Measurements from ENCODE around the gene CD72.
"Not testable (repeated sequence)": the region's sequence is repeated elsewhere in the genome, so short reads cannot be mapped to it uniquely, and the experiment has no call there.

CD72 gene

GRCh38 chr9:35649431-35650340 is 31.5 kb upstream of the CD72 start:
- DNase-seq (ENCODE audit: low read depth) = no peak

DNA sequence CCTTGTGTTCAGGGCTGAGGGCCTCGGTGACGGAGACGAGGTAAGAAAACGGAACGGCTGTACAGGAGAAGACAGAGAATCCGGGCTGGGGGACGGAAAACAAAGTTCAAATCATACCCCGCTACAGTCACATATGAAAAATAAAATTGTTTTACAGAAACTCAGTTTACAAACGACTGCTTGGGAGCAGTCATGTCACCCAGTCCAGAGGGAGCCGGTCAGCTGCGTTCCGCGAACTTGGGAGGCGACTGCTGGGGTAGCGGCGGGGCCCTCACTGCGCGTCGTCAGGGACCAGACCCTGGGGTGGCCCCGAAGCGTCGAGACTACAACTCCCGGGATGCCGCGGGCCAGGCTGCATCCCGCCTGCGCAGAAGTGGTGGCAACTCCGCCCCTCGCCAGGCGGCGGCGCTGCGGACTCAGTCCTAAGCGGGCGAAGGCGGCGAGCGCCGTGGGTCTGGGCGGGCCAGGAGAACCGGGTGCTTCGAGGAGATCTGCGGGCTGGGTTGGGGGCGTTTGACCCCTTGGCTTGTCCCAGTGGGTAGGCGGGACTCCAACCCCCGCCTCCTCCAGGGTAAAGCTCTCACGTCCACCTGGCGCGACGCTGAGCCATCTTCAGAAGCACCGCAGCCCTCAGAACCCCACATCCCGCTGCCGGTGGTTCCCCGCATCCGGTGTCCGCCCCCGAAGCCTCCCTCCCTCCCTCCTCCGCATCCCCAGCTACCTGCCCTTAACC is 28.5 kb upstream of the CD72 start:
- peak; percentile 50 for DNase-seq (ENCODE audit: low read depth)

DNA sequence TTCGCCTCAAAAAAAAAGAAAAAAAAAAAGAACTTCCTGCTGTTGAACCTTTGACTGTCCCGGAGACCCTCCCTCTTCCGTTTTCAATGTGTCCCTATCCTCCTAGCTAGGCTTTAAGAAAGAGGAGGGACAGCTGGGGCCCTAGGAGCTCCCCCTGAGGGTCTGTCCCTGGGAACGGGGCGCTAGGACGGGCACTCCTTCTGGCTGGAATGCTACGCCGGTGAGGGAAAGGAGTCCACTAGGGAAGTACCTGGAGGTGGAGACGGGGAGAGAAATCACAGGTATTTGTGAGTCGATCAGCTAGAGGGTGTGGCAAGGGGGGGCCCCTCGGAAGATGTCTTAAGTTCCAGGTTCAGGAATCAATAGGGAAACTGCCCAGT is 27.9 kb upstream of the CD72 start:
- no peak for DNase-seq (ENCODE audit: low read depth)

DNA sequence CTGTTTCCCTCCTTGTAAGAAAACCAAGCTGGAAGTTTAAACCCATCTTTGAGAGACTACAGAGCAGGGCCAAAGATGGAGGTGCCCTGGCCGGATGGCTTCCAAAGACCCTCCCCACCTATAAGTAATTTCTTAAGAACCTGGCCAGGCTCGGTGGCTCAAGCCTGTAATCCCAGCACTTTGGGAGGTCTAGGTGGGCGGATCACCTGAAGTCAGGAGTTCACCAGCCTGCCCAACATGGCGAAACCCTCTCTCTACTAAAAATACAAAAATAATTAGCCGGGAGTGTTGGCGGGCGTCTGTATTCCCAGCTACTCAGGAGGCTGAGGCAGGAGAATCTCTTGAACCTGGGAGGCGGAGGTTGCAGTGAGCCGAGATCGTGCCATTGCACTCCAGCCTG is 27.5 kb upstream of the CD72 start:
- DNase-seq (ENCODE audit: low read depth) = not testable (repeated sequence)

DNA sequence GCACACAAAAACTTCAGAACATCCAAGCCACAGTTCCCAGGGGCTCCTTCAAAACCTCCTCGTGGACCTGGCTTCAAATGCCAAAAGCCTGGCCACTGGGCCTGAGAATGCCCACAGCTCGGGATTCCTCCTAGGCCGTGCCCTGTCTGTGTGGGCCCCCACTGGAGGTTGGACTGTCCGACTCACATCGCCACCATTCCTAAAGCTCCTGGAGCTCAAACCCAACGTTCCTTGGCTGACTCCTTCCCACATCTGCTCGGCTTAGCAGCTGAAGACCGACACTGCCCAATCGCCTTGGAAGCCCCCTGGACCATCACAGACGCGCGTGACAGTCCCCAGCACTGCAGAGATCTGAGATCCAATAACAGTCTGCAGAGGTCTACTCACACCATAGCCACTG is 24.8 kb upstream of the CD72 start:
- DNase-seq (ENCODE audit: low read depth) = no peak

DNA sequence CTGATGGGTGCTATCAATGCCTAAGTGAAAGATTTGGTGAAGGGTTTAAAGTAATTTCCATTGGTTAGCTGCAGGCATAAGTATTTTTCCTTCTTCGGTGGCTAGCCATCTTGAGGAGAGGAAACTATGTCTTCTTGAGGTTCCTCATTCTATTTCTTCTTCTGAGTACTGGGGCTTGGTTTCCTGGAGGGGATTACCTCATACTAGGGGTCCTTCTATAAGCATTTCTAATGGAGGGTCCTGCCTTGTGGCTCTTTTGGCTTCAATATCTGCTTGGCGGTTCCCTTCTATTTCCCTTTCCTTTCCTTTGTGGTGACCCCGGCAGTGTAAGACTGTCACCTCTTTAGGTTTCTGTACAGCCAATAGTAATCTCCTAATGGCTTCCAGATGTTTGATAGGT is 23.3 kb upstream of the CD72 start:
- not testable (repeated sequence) for DNase-seq (ENCODE audit: low read depth)

DNA sequence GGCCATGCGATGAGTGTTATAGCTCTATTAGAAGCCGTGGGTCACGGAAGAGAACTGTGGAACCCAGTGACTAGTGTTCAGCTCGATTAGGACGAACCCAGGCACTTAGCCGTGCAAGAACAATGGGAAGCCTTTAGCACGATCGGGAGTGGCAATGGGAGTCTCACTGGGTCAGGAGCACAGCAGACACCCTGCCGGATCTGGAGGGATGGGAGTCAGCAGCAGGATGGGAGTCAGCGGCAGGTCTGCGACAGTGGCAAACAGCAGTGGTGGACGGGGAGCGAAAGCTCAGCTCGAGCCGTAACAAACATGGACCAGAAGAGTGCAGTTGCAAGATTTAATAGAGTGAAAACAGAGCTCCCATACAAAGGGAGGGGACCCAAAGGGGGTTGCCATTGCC is 22.2 kb upstream of the CD72 start:
- DNase-seq (ENCODE audit: low read depth) = not testable (repeated sequence)

- DNase-seq (ENCODE audit: low read depth) = no peak
Measured at GRCh38 chr9:35639631-35640030, 21.4 kb upstream of the CD72 start.

- DNase-seq (ENCODE audit: low read depth) = not testable (repeated sequence)
Measured at GRCh38 chr9:35639225-35639624, 21.0 kb upstream of the CD72 start.

GRCh38 chr9:35638751-35639150 is 20.5 kb upstream of the CD72 start:
- not testable (repeated sequence) for DNase-seq (ENCODE audit: low read depth)

- not testable (repeated sequence) for DNase-seq (ENCODE audit: low read depth)
Measured at GRCh38 chr9:35637427-35637955, 19.3 kb upstream of the CD72 start.

- DNase-seq (ENCODE audit: low read depth) = not testable (repeated sequence)
Measured at GRCh38 chr9:35636877-35637246, 18.6 kb upstream of the CD72 start.

DNA sequence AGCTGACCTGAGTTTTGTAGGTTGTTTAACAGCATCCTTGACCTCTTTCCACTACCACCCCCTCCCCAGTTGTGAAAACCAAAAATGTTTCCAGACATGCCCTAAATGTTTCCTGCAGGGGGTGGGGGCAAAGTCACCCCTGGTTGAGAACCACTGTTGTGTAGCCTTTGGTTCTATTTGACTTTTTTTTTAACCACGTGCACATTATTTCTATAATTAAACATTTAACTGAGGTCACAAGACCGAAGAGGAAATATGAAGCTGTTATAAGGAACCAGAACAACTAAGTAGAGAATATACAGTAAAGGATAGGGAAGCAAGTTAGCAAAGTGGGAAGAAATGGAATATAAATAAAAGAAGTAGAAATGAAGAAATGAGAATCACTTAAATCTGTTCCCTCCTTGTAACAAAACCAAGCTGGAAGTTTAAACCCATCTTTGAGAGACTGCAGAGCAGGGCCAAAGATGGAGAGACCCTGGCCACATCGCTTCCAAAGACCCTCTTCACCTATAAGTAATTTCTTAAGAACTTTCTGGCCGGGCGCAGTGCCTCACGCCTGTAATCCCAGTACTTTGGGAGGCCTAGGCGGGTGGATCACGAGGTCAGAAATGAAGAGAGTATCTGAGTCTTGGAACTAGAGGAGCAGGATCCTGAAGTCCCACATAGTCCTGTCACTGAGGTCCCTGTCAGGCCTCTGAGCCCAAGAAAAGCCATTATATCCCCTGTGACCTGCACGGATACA is 18.1 kb upstream of the CD72 start:
- no peak for DNase-seq (ENCODE audit: low read depth)

GRCh38 chr9:35635730-35636129 is 17.5 kb upstream of the CD72 start:
- no peak for DNase-seq (ENCODE audit: low read depth)

DNA sequence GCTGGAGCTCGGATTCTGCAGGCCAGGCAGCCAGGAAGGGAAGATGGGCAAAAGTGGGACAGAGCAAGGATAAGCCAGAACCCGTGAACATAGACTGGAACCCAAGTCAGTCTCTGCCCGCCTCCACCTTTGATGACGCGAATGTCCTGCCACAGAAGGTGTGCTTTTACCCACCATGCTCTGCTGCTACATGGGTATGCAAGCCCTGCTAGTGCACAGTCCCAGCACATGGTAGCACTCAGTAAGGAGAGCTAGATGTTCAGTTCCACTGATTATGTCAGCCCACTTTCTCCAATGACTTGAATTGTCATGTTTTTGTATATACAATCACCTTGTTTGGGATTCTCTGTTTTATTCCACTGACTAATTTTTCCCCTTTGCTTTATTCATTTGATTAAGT is 11.4 kb upstream of the CD72 start:
- DNase-seq (ENCODE audit: low read depth) = no peak

GRCh38 chr9:35628389-35628991 is 10.3 kb upstream of the CD72 start:
- no peak for DNase-seq (ENCODE audit: low read depth)

DNA sequence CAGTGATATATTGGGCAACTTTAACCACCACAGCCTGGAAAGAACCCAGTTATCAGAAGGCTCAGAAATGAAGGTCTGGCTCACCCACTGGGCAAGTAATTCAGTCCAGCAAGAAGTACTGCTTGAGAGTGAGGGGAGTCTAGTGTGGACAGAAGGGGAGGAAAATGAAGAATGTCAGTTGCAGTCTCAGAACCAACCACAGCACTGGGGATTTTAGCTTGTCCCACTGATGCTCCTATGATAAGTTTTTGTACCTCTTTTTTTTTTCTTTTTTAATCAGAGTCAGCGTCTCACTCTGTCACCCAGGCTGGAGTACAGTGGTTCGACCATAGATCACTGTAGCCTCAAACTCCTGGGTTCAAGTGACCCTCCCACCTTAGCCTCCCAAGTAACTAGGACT is 9.4 kb upstream of the CD72 start:
- no peak for DNase-seq (ENCODE audit: low read depth)

GRCh38 chr9:35619800-35620158 is 1.6 kb upstream of the CD72 start:
- DNase-seq (ENCODE audit: low read depth) = no peak

- DNase-seq (ENCODE audit: low read depth) = no peak
Measured at GRCh38 chr9:35618854-35619799, 914 bp upstream of the CD72 start.

GRCh38 chr9:35617548-35617947 is 665 bp downstream of the CD72 start:
- DNase-seq (ENCODE audit: low read depth) = no peak
